Keratinocyte (primary cell): ENCODE measurements around the gene LRRC39.

ENCODE experiments used
- EZH2 ChIP-seq: IDR thresholded peaks from one replicate; pipeline ENCODE4 v1.6.1; 2012; ENCODE audit warnings: inconsistent platforms, mild to moderate bottlenecking, low read length, moderate library complexity
- TF ChIP-seq, protein P1 (sequence below), 3 experiments: IDR thresholded peaks in 1 of 3; conservative IDR thresholded peaks in 1 of 3; optimal IDR thresholded peaks in 1 of 3; 2 replicates in 2 of 3; 3 replicates in 1 of 3; pipeline versions ENCODE3 to v1.5.1; 2011; ENCODE audit warnings: low read length in 3 of 3, mild to moderate bottlenecking in 3 of 3, moderate library complexity in 2 of 3, control low read depth in 1 of 3, inconsistent platforms in 1 of 3; ENCODE audit not compliant: insufficient read depth in 2 of 3; ENCODE audit errors: extremely low read depth in 1 of 3

DNA sequence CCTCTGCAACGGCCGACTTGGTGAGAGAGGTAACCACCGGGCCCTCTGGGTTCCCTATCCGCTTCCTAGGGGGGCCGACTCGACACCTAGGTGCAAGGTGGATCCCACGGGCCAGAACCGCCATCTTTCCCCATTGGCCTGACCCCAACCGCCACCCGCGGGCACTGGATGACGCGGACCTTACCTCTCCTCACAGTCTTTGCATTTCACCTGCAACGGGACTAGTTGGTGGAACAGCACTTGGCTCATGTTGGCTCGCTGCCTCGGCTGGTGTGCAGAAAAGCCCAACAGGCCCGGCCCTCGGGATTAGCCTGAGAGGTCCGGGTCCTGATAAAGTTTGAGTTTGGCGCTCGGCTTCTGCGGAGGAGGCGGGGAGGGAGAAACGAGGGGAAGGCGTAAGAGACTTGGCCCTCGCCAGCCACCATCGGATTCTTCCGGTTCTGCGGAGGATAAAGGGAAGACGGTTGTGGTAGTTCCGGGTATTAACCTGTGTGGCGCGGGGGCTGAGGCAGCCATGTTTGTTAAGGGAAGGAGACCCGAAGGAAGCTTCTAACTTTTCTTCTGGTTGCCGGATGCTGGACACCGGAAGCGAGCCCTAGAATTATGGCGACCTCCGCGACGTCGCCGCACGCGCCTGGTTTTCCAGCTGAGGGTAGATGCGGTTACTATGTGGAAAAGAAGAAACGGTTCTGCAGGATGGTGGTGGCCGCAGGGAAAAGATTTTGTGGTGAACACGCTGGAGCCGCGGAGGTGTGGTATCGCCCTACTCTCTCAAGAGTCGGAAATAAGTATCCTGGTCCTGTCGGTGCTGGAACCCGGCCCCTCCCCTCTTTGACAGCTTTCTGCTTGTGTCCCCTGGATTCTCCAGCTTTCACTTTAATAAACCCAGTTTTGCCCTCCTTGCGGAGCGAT is 45.2 kb downstream of the LRRC39 start, which contains the start of the genes SASS6 and TRMT13:
- TF ChIP-seq, protein P1, sequence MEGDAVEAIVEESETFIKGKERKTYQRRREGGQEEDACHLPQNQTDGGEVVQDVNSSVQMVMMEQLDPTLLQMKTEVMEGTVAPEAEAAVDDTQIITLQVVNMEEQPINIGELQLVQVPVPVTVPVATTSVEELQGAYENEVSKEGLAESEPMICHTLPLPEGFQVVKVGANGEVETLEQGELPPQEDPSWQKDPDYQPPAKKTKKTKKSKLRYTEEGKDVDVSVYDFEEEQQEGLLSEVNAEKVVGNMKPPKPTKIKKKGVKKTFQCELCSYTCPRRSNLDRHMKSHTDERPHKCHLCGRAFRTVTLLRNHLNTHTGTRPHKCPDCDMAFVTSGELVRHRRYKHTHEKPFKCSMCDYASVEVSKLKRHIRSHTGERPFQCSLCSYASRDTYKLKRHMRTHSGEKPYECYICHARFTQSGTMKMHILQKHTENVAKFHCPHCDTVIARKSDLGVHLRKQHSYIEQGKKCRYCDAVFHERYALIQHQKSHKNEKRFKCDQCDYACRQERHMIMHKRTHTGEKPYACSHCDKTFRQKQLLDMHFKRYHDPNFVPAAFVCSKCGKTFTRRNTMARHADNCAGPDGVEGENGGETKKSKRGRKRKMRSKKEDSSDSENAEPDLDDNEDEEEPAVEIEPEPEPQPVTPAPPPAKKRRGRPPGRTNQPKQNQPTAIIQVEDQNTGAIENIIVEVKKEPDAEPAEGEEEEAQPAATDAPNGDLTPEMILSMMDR (optimal IDR thresholded peaks at IDR 0.05 in 1 of 3, IDR thresholded peaks at IDR 0.05 in 1 of 3, conservative IDR thresholded peaks at IDR 0.05 in 1 of 3; ENCODE audit: extremely low read depth in 1 of 3, insufficient read depth in 2 of 3, low read length in 3 of 3) = no peak
- no peak for TF ChIP-seq EZH2
